Renal pelvis (tissue), 4 donors: ENCODE data around the gene GRIK5. TPM values are rescaled to one million over a fixed set of nuclear protein-coding genes. Genes with fewer than 3 reads are reported as not detected.

Source experiments
- DNase-seq: peaks from one replicate; pipeline ENCODE4 v3.0.0-alpha.2; 2013
- polyA plus RNA-seq, 3 donors: library from polyadenylated mRNA; unstranded; fragments of 120-200 nt; gene quantifications; one replicate each; pipeline ENCODE4 v1.2.1, GENCODE V29; 2013; ENCODE audit not compliant: insufficient read length in 3 of 3

Gene GRIK5
- polyA plus RNA-seq, 3 donors = 24.1 to 30.6 (median 30.5) TPM

- no peak for DNase-seq
Observed at GRCh38 chr19:42078538-42079275, 8.7 kb upstream of the GRIK5 start.

DNA sequence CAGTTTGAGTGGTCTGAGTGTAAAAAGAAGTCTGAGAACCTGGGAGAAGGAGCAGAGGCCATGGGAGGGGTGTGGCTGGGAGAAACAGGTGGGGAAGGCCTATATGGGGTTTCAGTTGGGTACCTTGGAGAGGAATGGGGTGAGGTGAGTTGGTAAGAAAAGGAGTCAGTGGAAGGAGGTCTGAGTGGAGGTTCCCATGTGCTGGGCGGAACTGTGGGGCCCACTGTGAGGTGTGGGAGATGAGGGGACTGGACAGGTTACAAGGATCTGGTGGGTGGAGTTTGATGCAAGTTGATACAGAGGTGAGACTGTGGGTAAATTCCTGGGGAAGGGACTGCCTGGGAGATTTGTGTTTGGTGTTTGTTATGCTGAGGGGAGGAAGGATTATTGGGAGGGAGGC, 8.1 kb upstream of the GRIK5 start:
- DNase-seq = no peak

DNA sequence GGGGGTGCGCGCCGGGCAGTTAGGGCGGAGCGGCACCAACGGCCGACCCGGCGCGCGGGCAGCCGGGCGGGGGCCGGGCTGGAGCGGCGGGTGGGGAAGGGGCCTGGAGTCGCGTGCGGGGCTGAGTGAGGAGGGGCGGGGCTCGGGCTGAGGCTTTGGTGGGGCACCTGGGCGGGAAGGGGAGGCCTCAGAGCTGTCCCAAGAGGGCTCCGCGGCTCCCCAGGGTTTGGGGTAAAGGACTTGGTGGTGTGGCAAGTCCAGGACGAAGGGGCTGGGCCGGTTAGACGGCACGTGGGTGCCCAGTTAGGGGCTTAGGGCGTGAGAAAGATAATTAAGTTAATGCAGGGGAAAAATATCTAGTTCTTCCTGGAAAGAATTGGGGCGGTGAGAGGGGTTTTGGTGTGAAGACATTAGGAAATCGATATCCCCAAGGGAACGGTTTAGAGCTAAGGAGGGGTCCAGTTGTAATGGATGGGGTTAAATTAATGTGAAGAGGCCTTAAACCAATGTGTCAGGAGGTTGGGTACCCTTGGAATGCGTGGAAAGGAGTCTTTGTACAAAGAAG, 6.5 kb upstream of the GRIK5 start:
- no peak for DNase-seq

DNA sequence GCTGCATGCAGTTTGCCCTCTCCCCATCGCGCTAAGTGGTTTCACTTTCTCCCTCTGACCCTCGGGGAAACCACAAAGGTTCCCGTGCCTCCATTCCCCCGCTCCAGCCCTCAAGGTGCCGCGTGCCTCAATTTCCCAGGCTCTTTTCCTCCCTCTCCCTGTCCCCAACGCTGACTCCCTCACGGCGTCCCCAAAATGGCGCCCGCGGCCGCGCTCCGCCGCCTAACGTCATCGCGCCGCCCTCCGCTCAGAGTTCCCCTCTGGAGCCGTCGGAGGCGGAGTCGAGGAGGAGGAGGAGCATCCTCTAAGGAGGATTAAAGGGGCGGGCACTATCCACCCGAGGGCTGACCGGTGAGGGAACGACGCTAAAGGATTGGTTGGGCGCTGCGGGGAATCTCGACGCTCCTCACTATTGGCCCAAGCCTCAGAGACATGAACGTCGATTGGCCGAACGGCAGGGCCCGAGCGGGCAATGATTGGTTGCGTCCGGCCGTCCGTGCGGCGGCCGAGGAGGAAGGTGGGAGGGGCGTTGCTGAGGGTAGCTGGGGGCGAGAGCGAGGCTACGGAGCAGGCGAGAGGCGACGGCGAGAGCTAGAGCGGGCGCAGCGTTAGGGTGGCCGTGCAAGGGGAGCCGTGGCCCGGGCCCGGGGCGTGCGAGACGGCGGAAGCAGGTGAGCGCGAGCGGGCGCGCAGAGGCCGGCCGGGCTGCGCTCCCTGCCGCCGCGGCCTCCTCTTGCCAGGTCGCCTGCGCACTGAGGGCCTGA, 5.8 kb upstream of the GRIK5 start, which contains the start of gene ZNF574:
ZNF574 (plus strand) TSS at position 551 of the 764 bp plus-strand sequence. CDS start 2,441 bp downstream, outside the sequence.
- peak; percentile 100 for DNase-seq

GRCh38 chr19:42075364-42075615, 5.3 kb upstream of the GRIK5 start:
- DNase-seq = no peak

DNA sequence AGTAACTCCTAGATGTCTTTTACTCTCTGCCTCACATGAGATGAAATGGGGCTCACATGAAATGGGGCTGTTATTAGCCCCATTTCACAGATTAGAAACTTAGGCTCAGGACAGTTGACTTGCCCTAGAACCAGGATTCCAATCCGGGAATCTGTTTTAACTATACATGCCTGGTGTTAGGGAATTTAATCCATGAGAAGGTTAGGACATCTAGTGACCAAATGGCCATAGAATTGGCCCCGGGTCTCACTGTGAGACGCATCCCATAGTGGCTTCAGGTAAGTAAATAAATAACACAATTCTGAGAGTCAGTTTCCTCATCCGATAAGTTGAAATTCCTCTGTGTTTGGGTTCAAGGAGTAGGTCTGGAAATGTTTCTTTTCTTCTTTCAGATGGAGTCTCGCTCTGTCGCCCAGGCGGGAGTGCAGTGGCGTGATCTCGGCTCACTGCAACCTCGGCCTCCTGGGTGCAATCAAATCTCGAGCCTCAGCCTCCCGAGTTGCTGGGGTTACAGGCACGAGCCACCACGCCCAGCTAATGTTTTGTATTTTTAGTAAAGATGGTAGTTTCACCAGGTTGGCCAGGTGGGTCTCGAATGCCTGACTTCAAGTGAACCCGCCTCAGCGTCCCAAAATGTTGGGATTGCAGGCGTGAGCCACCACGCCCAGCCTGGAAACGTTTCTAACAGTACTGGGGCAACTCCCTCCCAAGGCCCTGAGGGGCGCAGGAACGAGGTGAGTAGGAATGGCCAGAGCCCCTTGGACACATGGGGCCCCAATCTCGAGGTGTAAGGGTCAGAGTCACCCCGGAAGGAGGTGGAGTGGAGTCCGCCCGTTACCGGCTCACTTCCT, 4.7 kb upstream of the GRIK5 start:
- DNase-seq = no peak

GRCh38 chr19:42071247-42071646, 1.2 kb upstream of the GRIK5 start:
- no peak for DNase-seq

- DNase-seq = no peak
Observed at GRCh38 chr19:42068756-42069571, 1.0 kb downstream of the GRIK5 start.

DNA sequence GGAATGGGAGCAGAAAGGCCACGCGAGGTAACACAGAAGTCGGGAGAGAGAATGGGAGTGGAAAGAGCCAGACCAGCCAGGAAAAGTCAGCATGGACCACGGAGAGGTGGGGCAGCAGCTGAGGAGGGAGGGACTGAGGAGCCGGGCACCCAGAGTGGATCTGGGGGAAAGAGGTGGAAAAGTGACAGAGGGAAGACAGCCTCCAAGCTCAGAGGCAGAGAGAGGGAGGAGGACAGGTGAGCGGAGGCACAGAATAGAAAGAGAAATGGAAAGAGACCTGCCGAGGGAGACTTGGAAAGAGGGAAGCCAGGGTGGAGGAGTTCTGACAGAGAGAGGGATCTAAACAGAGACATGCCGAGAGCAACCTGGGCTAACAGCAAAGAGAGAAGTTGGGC, 1.6 kb downstream of the GRIK5 start:
- DNase-seq = no peak

DNA sequence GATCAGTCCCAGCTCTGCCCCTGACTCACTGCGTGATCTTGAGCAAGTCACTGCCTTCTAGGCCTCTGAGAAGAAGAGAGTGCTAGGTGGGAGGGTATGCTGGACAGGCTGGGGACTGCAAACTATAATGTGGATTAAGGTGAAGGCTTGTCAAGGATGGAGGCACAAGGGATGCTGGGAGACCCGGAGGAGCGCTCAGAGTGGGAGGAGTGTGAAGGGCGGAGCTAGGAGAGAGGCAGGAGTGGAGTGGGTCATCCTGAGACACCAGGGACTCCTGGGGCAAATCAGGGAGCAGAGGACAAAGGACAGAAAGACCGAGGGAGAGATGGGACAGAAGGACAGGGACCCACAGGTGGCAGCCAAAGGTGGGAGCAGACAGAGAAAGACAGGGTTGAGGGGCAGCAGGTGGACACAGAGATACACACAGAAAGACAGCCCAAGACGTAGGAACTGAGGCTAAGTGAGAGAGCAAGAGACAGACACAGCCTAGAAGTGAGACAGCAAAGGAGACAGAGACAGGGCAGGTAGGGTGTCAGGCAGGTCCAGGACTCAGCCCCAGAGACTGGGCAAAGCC, 2.6 kb downstream of the GRIK5 start:
- no peak for DNase-seq

GRCh38 chr19:42066075-42066754, 3.8 kb downstream of the GRIK5 start:
- no peak for DNase-seq

- no peak for DNase-seq
Observed at GRCh38 chr19:42065511-42065910, 4.5 kb downstream of the GRIK5 start.

GRCh38 chr19:42065051-42065450, 5.0 kb downstream of the GRIK5 start:
- DNase-seq = no peak

DNA sequence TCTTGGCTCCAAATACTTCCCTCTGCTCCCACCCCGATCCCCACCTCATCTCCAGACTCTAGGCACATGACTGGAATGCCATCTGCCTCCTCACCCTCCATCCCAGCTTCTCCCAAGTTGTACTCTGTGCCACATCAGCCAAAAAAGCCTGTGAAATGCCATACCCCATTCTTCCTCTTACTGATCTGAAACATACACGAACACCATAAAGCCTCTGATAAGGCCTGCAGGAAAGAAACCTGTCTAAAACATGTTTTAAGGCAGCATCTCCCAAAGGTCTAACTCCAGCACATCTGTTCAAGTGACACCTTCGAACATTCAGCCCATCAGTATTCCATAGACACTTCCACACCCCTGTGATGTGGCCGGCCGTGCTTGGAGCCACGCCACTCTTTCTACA, 5.6 kb downstream of the GRIK5 start:
- no peak for DNase-seq

DNA sequence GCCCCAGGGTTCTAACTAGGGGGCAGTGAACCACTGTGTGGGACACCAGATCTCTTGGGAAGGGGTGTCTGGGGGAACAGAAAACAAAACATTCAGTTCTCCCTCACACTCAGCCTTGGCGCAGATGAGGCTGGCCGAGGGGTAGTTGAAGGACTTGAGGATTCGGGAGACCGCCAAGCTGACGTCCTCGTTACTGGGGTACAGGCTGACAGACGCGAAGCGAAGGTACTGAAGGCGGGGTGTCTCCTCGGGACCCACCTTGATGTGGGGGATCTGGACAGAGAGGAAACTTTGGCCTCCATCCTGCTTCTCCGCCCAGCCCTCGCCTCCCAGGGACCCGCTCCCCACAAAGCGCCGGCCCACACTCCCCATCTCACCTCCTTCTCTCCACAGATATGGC, 7.6 kb downstream of the GRIK5 start:
- no peak for DNase-seq

- DNase-seq = no peak
Observed at GRCh38 chr19:42060117-42060516, 9.9 kb downstream of the GRIK5 start.

DNA sequence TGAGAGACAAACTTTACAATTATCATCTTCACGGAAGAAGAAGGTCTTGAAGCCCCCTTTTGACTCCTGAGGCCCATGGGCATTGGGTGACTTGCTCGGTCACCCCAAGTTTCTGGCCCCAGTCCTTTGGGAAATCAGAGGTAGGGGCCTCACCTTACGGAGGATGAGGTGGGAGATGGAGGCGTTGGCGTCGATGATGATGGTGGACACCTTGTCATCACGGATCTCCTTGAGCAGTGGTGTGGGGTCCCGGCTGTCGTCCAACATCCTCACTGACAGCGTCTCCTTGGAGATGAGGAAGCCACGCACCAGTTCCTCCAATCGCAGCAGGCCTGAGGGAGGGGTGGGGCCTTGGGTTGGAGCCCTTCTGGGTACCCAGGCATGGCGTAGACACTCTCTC, 10.8 kb downstream of the GRIK5 start:
- DNase-seq = no peak

DNA sequence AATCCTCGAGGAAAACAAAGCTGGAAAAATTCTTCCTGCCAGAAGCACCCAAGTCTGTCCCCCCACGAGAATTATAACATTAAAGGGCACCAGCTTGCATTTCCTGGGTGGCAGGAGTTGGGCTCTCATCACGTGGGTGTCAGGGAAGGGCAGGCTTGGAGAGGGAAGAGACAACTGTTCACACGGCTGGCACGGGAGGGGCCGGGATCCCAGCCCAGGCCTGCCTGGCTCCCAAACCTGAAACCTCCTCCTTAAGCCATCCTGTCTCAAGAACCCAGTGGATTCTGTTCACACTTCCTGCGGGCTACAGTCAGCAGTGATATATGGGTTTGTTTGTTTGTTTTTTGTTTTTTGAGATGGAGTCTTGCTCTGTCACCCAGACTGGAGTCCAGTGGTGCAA, 12.2 kb downstream of the GRIK5 start:
- DNase-seq = no peak

GRCh38 chr19:42054205-42054604, 15.8 kb downstream of the GRIK5 start:
- DNase-seq = no peak
